ENCODE data around the gene ARHGAP26. TPM values are rescaled to one million over a fixed set of nuclear protein-coding genes. Genes with fewer than 3 reads are reported as not detected.

The ARHGAP26 gene
- total RNA-seq, 1 experiment from 2014 or later: 34.5 TPM

DNA sequence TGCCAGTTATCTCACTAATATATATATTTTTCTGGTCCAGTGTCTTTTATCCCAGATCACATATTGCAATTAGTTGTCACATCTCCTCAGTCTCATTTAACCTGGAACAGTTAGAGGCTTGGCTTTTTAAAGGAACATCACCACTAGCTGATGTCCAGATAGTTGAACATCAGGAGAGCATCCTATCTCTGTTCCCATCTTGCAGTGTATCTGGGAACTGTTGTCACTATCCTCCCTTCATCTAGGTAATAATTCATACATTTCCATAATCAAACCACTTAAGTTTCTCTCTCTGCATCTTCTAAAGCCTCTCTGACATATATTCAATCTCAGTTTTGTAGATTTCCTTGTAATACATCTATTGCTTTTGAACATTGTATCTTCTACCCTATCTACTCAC lies 175.7 kb downstream of the ARHGAP26 start:
- Histone ChIP-seq H2AFZ (ENCODE audit: low read depth, low read length, poor library complexity, severe bottlenecking) (no peak overlapping the region), H3K27me3 (ENCODE audit: insufficient read depth, low read length) (no peaks in the 10 kb centered on the region), H3K9ac (ENCODE audit: low read length) (no peak overlapping the region), H3K27ac (ENCODE audit: low read depth, low read length) (no peak overlapping the region), H3K9me3 (ENCODE audit: control insufficient read depth in 1 of 2, insufficient read depth in 1 of 2, low read depth in 1 of 2, low read length in 2 of 2) (no peaks in the 10 kb centered on the region), H3K79me2 (ENCODE audit: insufficient read depth, low read length) (no peaks in the 10 kb centered on the region), H3K4me3 (replicated peaks in 1 of 2; ENCODE audit: low read depth in 1 of 2, low read length in 2 of 2) (no peak overlapping the region), H4K20me1 (ENCODE audit: insufficient read depth) (no peaks in the 10 kb centered on the region), H3K9me2 (ENCODE audit: insufficient read depth) (no peaks in the 10 kb centered on the region), H3K4me1 (ENCODE audit: control insufficient read depth in 1 of 2, insufficient read depth in 2 of 2, low read length in 2 of 2) (no peaks in the 10 kb centered on the region), H3K4me2 (ENCODE audit: low read length) (no peak overlapping the region), H3K36me3 (ENCODE audit: control insufficient read depth in 1 of 2, insufficient read depth in 2 of 2, low read length in 2 of 2) (no peaks in the 10 kb centered on the region)
- ATAC-seq (no peak), DNase-seq (ENCODE audit: low read depth, low spot score) (no peak)
- ChIA-PET POLR2A (no interaction called here), RAD21 (ENCODE audit: low non-redundant PET in 1 of 2, low total read pairs in 2 of 2, uncharacterized antibody in 2 of 2, unreplicated experiment in 2 of 2) (no interaction called here), CTCF (no interaction called here)
- TF ChIP-seq SIN3A (IDR thresholded peaks at IDR 0.05; ENCODE audit: low read depth) (no peak), EZH2 (IDR thresholded peaks at IDR 0.05) (no peak), FOSL1 (IDR thresholded peaks at IDR 0.05; ENCODE audit: low read depth) (no peak), CEBPB (IDR thresholded peaks at IDR 0.05; ENCODE audit: low read depth) (no peak), RAD21 (IDR thresholded peaks at IDR 0.05; ENCODE audit: low read depth) (no peak)
- BruUV-seq (replicated peaks): no TSS peak
- intact Hi-C loops (cut with micrococcal nuclease): no loop called here

DNA sequence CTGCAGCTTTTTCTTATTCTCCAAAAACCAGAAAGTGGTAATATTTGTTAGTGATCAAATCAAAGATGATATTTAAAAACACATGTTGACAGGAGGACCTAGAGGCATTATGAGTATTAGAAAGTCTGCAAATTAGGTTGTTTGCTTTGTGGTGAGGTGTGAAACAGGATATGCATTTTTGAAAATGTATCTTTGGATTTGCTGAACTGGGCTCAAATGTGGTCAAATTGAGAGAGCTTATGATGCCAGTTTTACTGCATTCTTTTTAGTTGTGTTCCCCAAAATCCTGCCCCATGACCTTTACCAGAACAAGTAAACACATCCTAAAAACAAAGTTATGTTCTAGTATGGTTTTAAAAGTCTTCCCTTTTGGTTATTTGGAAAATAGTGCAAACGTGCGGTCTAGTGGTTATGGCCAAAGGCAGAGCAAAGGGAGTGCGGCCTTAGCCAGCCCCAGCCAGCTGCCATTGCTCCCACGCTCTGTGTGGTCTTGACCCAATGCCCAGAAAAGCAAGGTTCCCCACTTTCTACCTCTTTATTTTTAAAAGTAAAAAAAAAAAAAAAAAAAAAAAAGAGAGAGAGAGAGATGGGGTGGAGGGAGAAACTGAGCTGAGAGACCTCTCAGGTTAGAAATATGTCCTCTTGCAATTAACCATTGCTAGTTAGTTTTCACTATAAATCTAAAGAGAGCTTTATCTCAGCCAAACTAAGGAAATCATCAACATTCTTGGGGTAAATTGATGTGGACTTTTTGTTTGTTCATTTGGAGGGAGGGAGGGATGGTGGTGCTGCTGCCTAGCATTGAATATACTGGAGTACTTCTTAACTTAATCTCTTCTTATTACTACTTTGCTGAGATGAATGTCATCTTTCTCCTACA lies 176.6 kb downstream of the ARHGAP26 start:
- Histone ChIP-seq H3K27me3 (ENCODE audit: insufficient read depth, low read length) (no peaks in the 10 kb centered on the region), H3K36me3 (ENCODE audit: control insufficient read depth in 1 of 2, insufficient read depth in 2 of 2, low read length in 2 of 2) (no peaks in the 10 kb centered on the region), H3K9ac (ENCODE audit: low read length) (no peak overlapping the region), H3K9me2 (ENCODE audit: insufficient read depth) (no peaks in the 10 kb centered on the region), H3K4me3 (replicated peaks in 1 of 2; ENCODE audit: low read depth in 1 of 2, low read length in 2 of 2) (no peak overlapping the region), H4K20me1 (ENCODE audit: insufficient read depth) (no peaks in the 10 kb centered on the region), H3K4me1 (ENCODE audit: control insufficient read depth in 1 of 2, insufficient read depth in 2 of 2, low read length in 2 of 2) (no peaks in the 10 kb centered on the region), H3K9me3 (ENCODE audit: control insufficient read depth in 1 of 2, insufficient read depth in 1 of 2, low read depth in 1 of 2, low read length in 2 of 2) (no peaks in the 10 kb centered on the region), H3K27ac (ENCODE audit: low read depth, low read length) (no peak overlapping the region), H2AFZ (ENCODE audit: low read depth, low read length, poor library complexity, severe bottlenecking) (no peak overlapping the region), H3K4me2 (ENCODE audit: low read length) (no peak overlapping the region), H3K79me2 (ENCODE audit: insufficient read depth, low read length) (no peaks in the 10 kb centered on the region)
- ChIA-PET CTCF (interaction anchor here (0.6 kb wide), 1 partner anchor 448 kb away, joined by 3 read pairs; no protein-coding TSS in a partner anchor), RAD21 (ENCODE audit: low non-redundant PET in 1 of 2, low total read pairs in 2 of 2, uncharacterized antibody in 2 of 2, unreplicated experiment in 2 of 2) (no interaction called here), POLR2A (no interaction called here)
- no peak for TF ChIP-seq EZH2 (IDR thresholded peaks at IDR 0.05)
- DNase-seq (ENCODE audit: low read depth, low spot score): no peak
- intact Hi-C loops (cut with micrococcal nuclease): no loop called here
- ATAC-seq: no peak
- BruUV-seq (replicated peaks): no TSS peak
